ENCODE measurements around the gene EBPL. TPM values are rescaled to one million over a fixed set of nuclear protein-coding genes. Genes with fewer than 3 reads are reported as not detected.
A peak's percentile ranks its signal among the peaks of the same experiment; 100 is the strongest.

The EBPL gene
- total RNA-seq, 1 experiment from 2014 or later: 105 TPM

DNA sequence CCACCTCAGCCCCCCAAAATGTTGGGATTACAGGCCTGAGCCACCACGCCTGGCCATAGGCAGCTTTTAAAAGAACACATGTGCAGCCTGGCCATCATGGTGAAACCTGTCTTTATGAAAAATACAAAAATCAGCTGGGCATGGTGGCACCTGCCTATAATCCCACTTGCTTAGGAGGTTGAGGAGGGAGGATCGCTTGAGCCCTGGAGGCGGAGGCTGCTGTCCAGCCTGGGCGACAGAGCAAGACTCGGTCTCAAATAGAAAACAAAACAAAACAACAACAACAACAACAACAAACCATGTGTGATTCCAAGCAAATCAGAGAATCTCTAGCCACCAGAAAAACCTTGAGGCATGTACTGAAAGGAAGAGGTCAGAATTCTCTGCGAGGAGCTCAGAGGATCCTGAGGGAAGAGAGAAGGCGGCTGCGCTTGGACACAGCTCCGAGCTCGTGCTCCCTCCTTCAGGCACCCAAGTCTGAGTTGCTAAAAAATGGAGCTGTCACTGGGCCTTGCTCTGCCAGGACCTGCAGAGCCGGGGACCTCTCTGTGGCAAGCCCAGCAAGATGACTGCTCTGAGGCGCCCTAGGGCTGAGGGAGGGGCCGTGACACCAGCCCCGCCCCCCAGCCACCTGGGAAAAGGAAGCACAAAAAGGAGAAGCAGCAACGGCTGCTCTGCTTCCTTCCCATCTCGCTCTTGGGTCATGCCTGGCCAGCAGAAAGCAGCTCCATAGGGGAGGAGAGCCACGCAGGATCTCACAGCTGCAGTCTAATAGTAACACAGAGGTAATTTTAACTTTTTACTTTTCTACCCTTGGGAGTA lies 63.2 kb downstream of the EBPL start, which contains the start of gene ARL11:
TSS of gene ARL11 (plus strand) at position 677 of the 822 bp plus-strand sequence. CDS start 1,941 bp downstream, outside the sequence.
- peak; percentile 50 to 53 for DNase-seq
- no peaks in the 10 kb centered on the region for H3K36me3 Mint-ChIP-seq (ENCODE audit: insufficient read depth, unreplicated experiment)
- H3K27ac Mint-ChIP-seq (ENCODE audit: unreplicated experiment): no peak within 1 kb of the TSS
- H3K4me3 ChIP-seq (ENCODE audit: low read depth, low read length): no peak within 1 kb of the TSS
- H3K9me3 Mint-ChIP-seq (ENCODE audit: unreplicated experiment): no peaks in the 10 kb centered on the region
- no peaks in the 10 kb centered on the region for H3K9me3 ChIP-seq
- H3K4me1 ChIP-seq: peaks cover 6% of the 10 kb centered on the region; the same call in 1 of the 2 replicates
- H3K27me3 ChIP-seq (replicated peaks; ENCODE audit: control insufficient read depth, insufficient read depth, low read length): no peaks in the 10 kb centered on the region
- ChIA-PET POLR2A (no interaction called here), CTCF (no interaction called here)
- TF ChIP-seq CTCF (IDR thresholded peaks at IDR 0.05; ENCODE audit: insufficient read depth in 1 of 2, low read depth in 1 of 2, low read length in 1 of 2, severe bottlenecking in 1 of 2, unreplicated experiment in 1 of 2): no peak
- no peak within 1 kb of the TSS for H3K4me3 Mint-ChIP-seq (ENCODE audit: unreplicated experiment)
- no peaks in the 10 kb centered on the region for H3K36me3 ChIP-seq (ENCODE audit: control insufficient read depth, insufficient read depth, low read length)
- no peaks in the 10 kb centered on the region for H3K27me3 Mint-ChIP-seq (ENCODE audit: insufficient read depth, unreplicated experiment)
- H3K4me1 Mint-ChIP-seq (ENCODE audit: low read depth, unreplicated experiment): no peaks in the 10 kb centered on the region
- BruUV-seq (replicated peaks): no TSS peak
- intact Hi-C loops (cut with micrococcal nuclease; ENCODE audit: unreplicated experiment): no loop called here

DNA sequence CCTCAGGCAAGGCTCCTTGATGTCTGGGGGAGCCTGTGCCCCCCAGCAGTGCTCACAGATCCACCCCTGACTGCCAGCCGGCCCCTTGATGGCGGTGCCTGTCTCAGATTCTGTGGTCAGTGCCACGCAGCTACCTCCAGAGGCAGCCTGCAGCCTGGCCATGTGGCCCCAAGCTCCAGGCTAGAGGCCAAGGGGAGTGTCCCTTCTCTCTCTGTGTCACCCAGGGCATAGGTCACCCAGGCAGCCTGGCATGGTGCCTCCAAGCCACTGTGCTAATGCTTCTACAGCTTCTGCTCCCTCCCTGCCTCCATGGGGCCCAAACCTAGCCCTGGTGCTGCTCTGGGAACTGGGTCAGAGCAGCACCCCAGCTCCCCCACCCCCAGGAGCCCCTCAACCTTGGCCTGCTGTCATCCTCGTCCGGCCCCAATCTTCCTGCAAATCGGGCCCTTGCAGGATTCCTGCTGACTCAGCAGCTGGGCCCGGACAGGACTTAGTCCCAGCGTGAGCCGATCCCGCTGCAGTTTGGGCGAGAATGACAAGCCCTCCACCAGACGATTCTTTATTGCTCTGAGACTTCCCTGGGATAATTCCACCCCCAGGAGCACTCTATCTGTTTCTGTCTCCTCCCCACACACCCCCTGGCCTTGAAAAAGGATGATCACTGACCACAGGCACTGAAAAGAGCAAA lies 65.8 kb downstream of the EBPL start:
- Histone ChIP-seq H3K4me1 (peaks cover 6% of the 10 kb centered on the region; the same call in 1 of the 2 replicates), H3K27me3 (replicated peaks; ENCODE audit: control insufficient read depth, insufficient read depth, low read length) (no peaks in the 10 kb centered on the region), H3K36me3 (ENCODE audit: control insufficient read depth, insufficient read depth, low read length) (no peaks in the 10 kb centered on the region), H3K4me3 (ENCODE audit: low read depth, low read length) (no peak overlapping the region), H3K9me3 (no peaks in the 10 kb centered on the region; the same call in 1 of the 2 replicates)
- no peak overlapping the region for H3K27ac Mint-ChIP-seq (ENCODE audit: unreplicated experiment)
- no TSS peak for BruUV-seq (replicated peaks)
- no peak overlapping the region for H3K4me3 Mint-ChIP-seq (ENCODE audit: unreplicated experiment)
- no peak for DNase-seq
- H3K9me3 Mint-ChIP-seq (ENCODE audit: unreplicated experiment): no peaks in the 10 kb centered on the region
- H3K36me3 Mint-ChIP-seq (ENCODE audit: insufficient read depth, unreplicated experiment): no peaks in the 10 kb centered on the region
- no peaks in the 10 kb centered on the region for H3K4me1 Mint-ChIP-seq (ENCODE audit: low read depth, unreplicated experiment)
- no peak for TF ChIP-seq CTCF (IDR thresholded peaks at IDR 0.05; ENCODE audit: insufficient read depth in 1 of 2, low read depth in 1 of 2, low read length in 1 of 2, severe bottlenecking in 1 of 2, unreplicated experiment in 1 of 2)
- POLR2A ChIA-PET: no interaction called here
- CTCF ChIA-PET: no interaction called here
- H3K27me3 Mint-ChIP-seq (ENCODE audit: insufficient read depth, unreplicated experiment): no peaks in the 10 kb centered on the region
- intact Hi-C loops (cut with micrococcal nuclease; ENCODE audit: unreplicated experiment): no loop called here

- ChIA-PET POLR2A (no interaction called here), CTCF (no interaction called here)
- no TSS peak for BruUV-seq (replicated peaks)
- no peaks in the 10 kb centered on the region for H3K27me3 Mint-ChIP-seq (ENCODE audit: insufficient read depth, unreplicated experiment)
- Histone ChIP-seq H3K36me3 (ENCODE audit: control insufficient read depth, insufficient read depth, low read length) (no peaks in the 10 kb centered on the region), H3K4me3 (ENCODE audit: low read depth, low read length) (no peak overlapping the region), H3K4me1 (no peaks in the 10 kb centered on the region), H3K9me3 (no peaks in the 10 kb centered on the region; the same call in 1 of the 2 replicates), H3K27me3 (replicated peaks; ENCODE audit: control insufficient read depth, insufficient read depth, low read length) (no peaks in the 10 kb centered on the region)
- no peaks in the 10 kb centered on the region for H3K9me3 Mint-ChIP-seq (ENCODE audit: unreplicated experiment)
- intact Hi-C loops (cut with micrococcal nuclease; ENCODE audit: unreplicated experiment): no loop called here
- H3K27ac Mint-ChIP-seq (ENCODE audit: unreplicated experiment): no peak overlapping the region
- TF ChIP-seq CTCF (IDR thresholded peaks at IDR 0.05; ENCODE audit: insufficient read depth in 1 of 2, low read depth in 1 of 2, low read length in 1 of 2, severe bottlenecking in 1 of 2, unreplicated experiment in 1 of 2): no peak
- H3K4me1 Mint-ChIP-seq (ENCODE audit: low read depth, unreplicated experiment): no peaks in the 10 kb centered on the region
- H3K36me3 Mint-ChIP-seq (ENCODE audit: insufficient read depth, unreplicated experiment): no peaks in the 10 kb centered on the region
- DNase-seq: no peak
- H3K4me3 Mint-ChIP-seq (ENCODE audit: unreplicated experiment): no peak overlapping the region
Measured at GRCh38 chr13:49624229-49624628, 67.1 kb downstream of the EBPL start.

Measured in Caco-2 (cell line).